NCI-H2227 (cell line): ENCODE measurements around the gene IGSF21.

ENCODE experiments used
- DNase-seq: peaks from one replicate; lab custom pipeline; 2025; ENCODE audit not compliant: unreplicated experiment; lab: John Stamatoyannopoulos, UW

Gene IGSF21

DNA sequence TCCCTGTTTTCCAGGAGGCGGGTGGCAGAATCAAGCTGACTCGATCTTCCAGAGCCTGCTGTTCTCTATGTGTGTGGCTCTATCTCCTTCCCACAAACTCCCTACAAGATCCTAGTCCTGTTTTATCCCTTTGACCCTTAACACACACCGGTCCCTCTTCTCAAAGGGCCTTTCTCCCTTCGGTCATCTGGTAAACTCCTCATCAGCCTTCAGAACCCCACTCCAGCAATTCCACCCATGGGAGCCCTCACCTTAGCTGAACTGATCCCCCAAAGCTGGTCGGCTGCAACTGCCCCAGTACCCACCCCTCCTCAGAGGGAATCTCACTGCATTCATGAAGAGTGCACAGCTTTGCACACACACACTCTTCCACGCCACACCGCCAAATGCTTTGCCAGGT, 184.9 kb downstream of the IGSF21 start:
- DNase-seq, result no peak

DNA sequence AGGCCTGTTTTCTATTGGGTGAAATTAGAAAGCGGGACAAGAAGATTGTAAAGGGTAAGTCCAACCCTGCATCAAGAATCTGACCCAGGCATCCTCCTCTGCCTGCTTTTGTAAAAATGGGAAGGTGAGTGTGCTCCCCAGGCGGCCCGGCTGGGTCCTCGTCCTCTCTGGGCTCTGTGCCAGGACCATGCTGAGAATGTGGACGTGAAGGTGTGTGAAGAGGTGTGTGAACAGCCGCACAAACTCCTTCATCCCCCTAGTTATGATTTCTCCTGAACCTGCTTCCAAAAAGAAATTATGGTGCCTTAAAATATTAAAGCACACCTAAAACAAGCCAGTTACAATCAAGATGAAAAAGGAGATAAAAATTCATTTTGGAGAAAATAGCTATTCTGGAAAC, 185.7 kb downstream of the IGSF21 start:
- DNase-seq, result peak; percentile 38

DNA sequence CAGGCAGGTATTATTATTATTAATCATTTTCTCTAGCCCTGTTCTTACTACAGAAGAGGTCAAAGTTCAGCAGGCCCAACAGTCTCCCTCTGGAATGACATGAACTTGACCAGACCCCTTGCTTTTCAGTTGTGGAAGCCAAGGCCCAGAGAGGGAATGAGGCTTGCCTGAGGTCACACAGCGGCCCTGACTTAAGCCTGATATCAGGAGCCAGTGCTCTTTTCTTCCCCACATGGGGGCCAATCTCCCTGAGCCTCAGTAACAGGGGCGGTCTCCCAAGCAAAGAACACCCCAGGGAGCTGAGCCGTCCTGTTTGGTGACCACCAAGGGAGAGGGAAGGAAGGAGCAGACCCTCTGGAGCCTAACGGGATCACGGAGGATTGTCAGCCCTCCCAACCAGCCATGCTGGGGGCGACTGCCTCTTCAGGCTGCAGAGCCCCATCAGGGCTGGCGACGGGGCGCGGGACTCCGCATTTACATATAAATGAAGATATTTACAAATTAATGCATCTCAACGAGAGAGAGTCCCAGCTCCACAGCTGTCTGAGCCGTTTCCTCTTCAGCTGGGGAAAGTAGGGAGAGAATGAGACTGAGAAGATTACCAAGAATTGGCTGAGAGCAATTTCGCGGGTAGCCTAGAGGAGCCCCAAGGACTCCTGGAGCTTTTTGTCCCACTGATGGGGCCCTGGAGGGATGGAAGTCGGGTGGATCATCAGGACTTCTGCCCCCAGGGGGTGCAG, 187.0 kb downstream of the IGSF21 start:
- DNase-seq, result no peak

DNA sequence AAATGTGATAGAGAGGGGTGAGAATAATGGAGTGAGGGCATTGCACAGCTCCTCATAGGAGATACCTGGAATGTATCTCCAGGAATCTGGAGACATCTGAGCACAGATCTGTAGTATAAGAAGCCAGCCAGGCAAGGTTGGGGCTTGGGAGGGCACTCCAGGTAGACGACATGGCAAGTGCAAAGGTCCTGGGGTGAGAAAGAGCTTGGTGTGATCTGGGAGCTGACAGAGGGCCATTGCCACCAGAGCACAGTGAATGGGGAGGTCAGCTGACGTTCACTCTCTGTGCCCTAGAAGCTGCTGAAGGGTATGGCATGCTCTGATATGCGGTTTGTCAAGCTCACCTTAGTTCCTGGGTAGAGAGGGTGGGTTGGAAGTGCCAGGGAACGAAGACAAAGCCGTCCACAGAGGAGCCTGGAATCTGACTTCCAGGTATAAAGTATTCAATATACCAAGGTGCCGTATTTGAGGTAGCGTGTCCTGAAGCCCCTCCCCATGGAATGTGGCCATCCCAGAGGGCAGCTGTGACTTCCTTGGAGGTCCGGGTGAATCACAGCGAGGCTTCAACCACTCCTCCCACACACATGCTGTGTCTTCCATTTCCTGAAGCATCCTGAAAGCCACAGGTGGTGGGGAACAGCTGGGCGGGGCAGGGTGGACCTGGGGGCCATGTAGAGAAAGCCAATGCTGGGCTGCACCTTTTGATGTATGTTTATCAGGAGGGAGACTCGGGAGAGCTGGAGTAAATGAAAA, 190.5 kb downstream of the IGSF21 start:
- no peak for DNase-seq

DNA sequence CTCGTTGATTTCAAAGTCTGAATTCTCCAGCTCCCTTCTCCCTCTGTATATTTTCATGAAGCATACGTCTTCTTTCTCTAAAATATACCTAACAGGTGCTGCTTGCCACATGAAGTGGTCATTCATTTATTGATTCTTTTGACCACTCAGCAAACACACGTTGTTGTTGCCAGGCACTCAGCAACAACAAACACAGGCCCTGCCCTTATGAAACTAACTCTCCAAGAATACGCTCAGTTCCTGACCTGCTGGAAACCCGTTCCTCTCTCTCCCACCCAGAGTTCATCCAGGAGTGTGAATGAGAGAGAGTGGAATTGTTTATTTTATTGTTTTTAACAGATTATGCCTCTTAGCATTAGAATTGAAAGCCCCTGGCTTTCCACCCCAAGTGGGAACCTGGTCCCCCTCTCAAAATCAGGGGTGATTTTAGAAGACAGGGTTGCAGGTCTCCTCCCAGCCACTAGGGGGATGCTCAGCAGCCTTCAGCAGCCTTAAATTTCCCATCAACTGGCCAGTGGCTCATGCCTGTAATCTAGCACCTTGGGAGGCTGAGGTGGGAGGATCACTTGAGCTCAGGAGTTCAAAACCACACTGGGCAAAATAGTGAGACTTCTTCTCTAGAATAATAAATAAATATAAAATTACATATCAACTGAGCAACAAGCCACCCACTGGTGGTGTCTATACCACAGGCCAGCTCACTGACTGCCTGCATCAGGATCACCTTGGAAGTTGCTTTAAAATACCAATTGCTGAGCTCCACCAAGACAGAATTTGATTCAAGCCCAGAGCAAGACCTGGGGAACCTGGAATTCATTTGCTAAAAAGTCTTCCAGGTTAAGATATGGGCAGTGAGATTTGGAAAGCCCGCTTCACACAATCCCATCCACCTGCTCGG, 192.1 kb downstream of the IGSF21 start:
- peak; percentile 43 for DNase-seq

DNA sequence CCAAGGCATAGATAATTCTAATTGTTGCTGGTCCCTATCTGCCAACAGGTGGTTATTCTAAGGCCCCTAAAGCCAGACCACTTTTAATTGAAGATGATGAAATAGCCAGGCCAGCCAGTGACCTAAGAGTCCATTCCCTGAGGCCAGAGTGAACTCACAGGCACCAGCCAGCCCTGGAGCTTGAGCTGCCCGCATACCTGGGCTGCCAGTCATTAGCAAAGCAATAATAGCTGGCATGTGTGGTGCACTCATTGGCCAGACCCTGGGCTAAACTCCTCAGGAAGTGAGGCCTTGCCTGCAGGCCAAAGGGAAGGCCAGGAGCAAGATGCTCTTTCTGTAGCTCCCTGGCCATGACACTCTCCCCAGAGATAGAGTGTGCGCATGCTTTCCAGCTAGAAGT, 192.8 kb downstream of the IGSF21 start:
- DNase-seq, result no peak

DNA sequence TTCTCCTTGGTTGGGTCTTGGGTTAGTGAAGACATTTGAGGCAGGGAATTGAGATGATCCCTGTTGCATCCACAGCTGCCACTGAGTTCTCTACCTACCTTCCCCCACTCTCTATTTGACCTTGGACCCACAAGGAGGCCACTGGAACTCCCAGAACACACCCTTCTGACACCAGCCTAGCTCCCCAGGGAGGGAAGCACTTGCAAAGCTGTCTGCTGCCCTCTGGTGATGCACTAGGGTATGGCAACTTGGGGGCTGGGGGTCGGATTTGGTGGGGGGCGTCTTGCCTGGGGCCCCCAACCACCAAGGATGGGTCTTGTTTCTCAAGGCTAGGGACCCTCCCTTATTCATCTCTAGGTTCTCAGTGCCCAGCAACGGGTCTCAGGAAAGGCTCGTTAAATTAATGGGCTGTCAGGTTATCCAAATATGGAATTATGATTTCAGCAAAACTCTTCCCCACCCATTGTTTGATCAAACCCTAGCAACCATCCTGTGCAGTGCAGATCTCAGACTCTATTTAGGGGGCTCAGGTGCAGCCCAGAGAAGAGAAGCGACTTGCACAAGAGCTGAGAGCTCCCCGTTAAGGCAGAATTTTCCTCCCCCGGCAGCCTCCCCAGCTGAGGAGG, 195.3 kb downstream of the IGSF21 start:
- no peak for DNase-seq

DNA sequence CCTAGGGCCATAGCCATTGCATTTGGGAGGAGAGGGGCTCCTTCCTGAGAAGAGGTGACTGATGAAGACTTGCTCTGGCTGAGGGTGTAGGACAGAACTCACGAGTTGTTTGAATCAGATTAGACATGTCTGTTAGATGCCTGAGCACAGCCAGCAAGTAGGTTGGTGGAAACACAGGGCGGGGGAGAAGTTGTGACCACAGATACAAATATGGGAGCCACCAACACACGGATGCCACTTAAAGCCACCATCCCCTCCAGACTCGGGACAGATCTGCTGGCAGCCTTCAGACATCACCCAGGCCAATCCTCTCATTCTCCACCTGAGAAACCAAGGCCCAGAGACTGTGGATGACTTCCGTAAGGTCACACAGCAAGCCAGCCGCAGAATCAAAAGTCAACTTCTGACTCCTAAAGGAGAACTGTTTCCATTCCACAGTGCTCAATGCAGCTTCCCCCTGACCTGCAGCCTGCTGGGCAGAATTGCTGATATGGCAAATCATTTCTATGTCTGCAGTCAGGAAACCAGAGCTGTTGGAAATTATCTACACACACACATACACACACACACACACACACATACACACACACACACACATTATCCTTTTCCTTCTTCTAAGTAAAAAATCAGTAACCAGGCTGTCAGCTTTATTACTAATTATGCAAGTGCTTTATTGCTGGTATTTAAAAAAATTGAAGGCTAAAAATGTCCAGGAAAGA, 196.7 kb downstream of the IGSF21 start:
- no peak for DNase-seq

DNA sequence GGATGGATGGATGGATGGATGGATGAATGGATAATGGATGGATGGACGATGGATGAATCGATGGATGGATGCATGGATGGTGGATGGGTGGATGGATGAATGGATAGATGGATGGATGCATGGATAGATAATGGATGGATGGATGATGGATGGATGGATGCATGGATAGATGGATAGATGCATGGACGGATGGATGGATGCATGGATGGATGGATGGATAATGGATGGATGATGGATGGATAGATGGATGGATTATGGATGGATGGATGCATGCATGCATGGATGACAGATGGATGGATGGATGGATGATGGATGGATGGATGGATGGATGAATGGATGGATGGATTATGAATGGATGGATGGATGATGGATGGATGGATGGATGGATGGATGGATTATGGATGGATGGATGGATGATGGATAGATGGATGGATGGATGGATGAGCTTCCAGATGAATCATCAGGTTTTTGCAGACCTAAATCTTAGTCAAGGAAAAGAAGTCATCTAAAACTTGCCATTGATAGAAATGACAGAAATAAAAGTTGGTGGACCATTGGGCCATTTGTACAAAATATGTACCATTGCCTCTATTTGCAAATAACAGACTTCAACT, 197.7 kb downstream of the IGSF21 start:
- no peak for DNase-seq

DNA sequence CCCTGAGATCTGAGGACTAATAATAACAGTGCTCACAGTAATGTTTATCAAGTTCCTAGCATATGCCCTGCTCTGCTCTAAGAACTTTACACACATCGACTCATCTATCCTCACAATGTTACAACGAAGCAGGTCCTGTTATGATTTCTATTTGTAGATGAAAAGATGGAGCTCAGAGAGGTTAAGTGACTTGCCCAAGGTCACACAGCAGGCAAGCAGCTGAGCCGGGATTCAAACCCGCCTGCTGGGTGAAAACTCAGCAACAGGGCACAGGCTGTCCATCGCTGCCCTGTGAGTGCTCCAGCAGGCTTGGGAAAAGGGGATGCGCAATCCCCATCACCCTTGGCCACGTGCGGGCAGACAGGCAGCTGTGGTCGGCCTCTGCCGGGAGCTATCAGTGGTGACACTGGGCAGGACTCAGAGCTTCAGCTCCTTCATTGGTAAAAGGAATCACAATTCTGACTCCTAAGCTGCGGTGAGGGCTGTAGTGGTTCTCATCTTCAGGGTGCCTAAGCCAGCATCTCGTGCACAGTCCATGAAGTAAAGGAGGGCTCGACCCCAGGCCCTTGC, 199.8 kb downstream of the IGSF21 start:
- DNase-seq, result no peak

DNA sequence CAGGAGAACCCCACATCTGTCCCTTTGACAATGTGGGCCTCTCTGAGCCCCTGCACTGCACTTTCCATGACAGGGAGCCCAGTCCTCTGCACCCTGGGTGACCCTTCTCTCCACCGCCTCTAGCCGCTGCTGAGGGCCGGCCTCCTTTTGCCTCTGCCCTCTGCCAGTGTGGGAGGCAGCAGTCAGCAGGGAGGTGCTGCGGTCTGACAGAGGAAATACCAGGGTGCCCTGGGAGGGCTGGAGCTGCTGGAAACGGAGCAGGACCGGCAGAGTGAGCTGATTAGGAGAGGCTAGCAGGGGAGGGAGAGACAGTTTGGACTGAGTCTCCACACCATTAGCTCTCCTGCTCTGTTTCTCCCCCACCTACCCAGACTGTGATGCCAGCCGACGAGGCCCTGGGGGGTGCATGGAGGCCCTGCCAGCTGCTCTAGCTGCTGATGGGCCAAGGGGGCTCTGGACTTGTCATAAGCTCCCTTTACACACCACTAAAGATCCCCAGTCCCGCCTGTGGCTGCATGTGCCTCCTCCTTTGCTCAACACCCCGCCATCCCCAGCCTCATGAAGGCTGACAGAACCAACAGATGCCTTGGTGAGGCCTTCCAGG, 202.1 kb downstream of the IGSF21 start:
- no peak for DNase-seq

DNA sequence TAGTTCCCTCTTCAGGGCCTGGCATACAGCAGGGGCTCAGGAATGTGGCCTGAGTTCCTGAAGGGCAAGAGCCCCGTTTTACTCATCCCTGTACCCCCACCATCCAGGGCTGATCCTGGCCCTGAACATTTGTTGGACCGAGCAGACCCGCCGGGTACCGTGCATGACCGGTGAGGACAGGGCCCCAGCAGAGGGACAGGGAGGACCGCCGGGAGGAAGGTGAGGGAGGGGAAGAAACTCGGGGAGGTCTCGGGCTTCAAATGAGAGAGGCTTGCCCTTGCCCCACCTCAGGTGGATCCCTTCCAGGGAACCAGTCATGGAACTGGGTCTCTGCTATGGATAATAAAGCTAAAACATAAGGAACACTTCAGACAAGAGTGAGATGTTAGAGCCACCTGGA, 205.4 kb downstream of the IGSF21 start:
- no peak for DNase-seq

DNA sequence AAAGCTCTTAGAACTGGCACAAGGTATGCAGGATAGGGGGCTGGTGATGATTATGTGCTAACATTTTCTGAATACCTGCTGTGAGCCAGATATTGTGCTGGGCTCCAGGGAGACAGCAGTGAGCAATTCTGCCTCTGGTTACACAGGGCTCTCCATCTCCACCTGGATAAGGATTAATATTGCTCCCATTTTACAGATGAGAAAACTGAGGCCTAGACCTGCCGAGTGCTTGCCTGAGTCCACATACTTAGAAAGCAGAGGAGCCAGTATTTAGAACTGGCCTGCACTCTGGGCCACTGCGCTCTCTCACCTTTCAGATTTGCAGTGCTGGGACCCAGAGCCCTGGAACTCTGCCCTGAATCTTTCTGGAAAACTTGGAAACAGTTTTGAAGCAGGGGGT, 205.9 kb downstream of the IGSF21 start:
- no peak for DNase-seq

DNA sequence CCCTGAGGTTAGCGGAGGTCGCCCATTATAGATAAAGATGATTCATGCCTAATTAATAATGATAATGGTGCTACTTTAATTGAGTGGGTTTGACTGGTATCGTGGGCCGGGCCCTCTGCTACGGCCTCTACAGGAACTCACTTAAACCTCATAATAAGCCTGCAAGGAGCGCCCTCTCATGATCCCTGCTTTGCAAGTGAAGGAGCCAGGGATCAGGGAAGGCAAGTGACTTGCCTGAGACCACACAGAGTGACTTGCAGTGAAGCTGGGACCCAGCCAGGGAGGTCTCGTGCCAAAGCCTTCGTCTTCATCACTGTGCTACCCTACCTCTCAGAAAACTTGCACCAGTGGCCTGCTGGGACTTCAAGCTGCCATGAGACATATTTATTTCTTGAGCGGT, 206.8 kb downstream of the IGSF21 start:
- DNase-seq, result no peak

DNA sequence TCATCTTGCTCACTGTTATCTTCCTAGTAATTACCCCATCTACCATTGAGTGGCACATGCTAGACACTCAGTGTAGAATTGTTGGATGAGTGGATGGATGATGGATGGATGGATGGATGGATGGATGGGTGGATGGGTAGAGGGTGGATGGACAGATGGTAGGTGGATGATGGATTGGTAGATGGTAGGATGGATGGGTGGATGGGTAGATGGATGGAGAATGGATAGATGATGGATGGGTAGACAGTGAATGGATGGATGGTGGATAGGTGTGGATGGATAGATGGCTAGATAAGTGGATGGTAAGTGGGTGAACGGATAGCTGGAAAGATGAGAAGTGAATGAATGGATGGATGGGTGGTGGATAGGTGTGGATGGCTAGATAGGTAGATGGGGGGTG, 207.9 kb downstream of the IGSF21 start:
- no peak for DNase-seq

DNA sequence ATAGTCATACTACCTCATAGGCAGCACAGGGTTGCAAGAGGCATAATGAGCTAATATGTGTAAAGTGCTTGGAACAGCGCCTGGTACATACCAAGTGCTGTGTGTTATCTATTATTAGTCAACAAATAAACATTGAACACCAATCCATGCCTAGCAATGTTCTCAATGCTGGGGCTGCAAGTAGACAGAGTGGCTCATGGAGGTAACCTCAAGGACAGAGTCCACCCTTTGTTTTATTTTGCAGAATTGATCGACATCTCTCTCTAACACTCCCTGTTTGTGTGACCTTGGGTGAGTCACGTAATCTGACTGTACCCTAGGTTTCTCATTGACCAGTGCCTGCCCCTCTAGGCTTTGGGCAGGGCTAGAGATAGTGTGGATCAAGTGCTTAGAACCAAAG, 209.2 kb downstream of the IGSF21 start:
- DNase-seq, result no peak

DNA sequence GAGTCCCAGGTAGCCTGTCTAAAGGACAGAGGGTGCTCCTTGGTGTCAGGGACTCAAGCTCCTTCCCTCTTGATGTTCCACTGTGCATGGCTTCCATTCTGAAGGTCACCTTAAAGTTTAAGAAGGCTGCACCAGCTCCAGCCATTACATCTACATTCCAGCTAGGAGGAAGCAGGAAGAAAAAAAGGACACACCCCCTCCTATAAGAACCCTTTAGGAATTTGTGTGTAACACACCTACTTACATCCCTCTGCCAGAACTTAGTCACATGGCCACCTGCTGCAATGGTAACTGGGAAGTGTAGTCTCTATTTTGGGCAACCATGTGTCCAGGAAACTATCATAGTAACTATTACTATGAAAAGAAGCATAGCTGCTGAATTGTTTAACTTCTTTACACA, 211.5 kb downstream of the IGSF21 start:
- no peak for DNase-seq

DNA sequence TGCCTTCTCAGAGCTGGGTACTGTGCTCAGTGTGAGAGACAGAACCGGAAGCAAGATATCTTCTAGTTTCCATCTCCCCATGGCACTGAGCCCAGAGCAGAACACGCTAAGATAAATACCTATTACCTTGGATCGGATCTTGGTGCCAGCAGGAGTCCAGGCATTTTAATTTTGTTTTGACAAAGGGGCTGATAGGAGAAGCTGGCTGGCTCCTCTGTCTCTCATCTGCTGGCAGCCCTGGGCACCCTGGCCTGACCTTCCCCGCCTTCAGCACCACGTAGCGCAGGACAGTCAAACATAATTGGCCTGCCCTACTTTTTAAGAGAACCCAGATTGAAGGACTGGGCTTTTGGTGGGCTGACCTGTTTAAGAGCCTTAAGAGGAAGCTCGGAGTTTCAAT, 212.5 kb downstream of the IGSF21 start:
- DNase-seq, result peak; percentile 84

DNA sequence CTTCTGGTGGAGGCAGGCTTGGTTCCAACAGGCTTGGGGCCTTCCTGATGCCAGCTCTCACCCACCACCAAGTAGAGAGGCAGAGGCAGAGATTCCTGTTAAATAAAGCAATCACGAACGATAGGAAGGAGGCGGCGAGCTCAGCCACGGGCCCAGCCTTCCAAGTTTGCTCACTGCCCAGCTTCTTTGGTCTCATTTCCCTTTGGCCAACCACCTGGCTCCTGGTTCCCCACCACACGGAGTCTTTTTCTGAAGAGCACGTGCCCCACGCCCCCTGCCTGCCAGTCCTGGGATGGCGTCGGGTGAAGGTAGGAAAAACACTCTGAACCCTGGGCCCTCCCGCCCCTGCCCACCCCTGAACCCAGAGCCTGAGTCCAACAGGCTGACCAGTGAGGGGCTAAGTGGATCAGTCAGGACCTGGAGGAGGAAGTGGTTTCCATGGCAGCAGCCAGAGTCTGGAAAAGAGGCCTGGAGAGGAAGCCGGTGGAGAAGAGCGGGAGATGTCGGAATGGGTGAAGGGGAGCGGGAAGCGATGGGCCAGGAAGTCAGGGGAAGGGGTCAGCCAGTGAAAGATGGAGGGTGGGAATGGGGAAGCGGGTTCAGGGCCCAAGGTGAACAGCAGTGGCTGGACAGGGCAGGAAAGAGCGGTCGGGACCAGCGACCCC, 214.9 kb downstream of the IGSF21 start:
- no peak for DNase-seq
